Liver (tissue), 9 donors: ENCODE data around the gene OR56B4. TPM values are rescaled to one million over a fixed set of nuclear protein-coding genes. Genes with fewer than 3 reads are reported as not detected.

Source experiments
- DNase-seq: peaks from one replicate; pipeline ENCODE4 v3.0.0-alpha.2; 2017; ENCODE audit warnings: low spot score
- H3K27ac ChIP-seq, 2 donors: one replicate each; pipeline ENCODE4 v1.7.0; 2013; ENCODE audit warnings: inconsistent platforms in 2 of 2, low read length in 2 of 2, control low read depth in 1 of 2, low read depth in 1 of 2, mild to moderate bottlenecking in 1 of 2
- H3K27me3 ChIP-seq, 4 donors: one replicate each; pipeline versions ENCODE4 v1.6.1 to v1.7.0; 2013; ENCODE audit warnings: low read length in 3 of 4, inconsistent platforms in 1 of 4, mild to moderate bottlenecking in 1 of 4, moderate library complexity in 1 of 4; ENCODE audit not compliant: control insufficient read depth in 4 of 4, insufficient read depth in 4 of 4
- H3K36me3 ChIP-seq, 4 donors: one replicate each; pipeline versions ENCODE4 v1.6.1 to v1.7.0; 2013; ENCODE audit warnings: low read length in 3 of 4, mild to moderate bottlenecking in 3 of 4, low read depth in 1 of 4, moderate library complexity in 1 of 4; ENCODE audit not compliant: control insufficient read depth in 4 of 4, insufficient read depth in 3 of 4
- H3K4me1 ChIP-seq, 4 donors: one replicate each; pipeline versions ENCODE4 v1.6.1 to v1.7.0; 2013; ENCODE audit warnings: low read length in 3 of 4, mild to moderate bottlenecking in 3 of 4, moderate library complexity in 1 of 4; ENCODE audit not compliant: control insufficient read depth in 4 of 4, insufficient read depth in 4 of 4
- H3K4me3 ChIP-seq, 3 donors: one replicate each; pipeline versions ENCODE4 v1.6.1 to v1.7.0; 2013; ENCODE audit warnings: low read length in 3 of 3, control low read depth in 1 of 3, low read depth in 1 of 3, mild to moderate bottlenecking in 1 of 3
- H3K9ac ChIP-seq, 2 donors: one replicate each; pipeline ENCODE4 v1.7.0; 2013; ENCODE audit warnings: low read length in 2 of 2, mild to moderate bottlenecking in 2 of 2, moderate library complexity in 2 of 2, control low read depth in 1 of 2, low read depth in 1 of 2
- H3K9me3 ChIP-seq, 4 donors: one replicate each; pipeline versions ENCODE4 v1.6.1 to v1.7.0; 2013; ENCODE audit warnings: low read length in 3 of 4; ENCODE audit not compliant: control insufficient read depth in 4 of 4
- CTCF ChIP-seq: fragments of 150-350 bp; IDR thresholded peaks from 2 replicates; pipeline ENCODE4 v1.5.1; 2017; ENCODE audit warnings: improper control_type of control experiment, low read depth, low read length; ENCODE audit not compliant: missing input control
- EGR1 ChIP-seq, 2 donors: IDR thresholded peaks; 2 replicates each; pipeline ENCODE4 v1.6.1; 2016 to 2018; ENCODE audit warnings: antibody characterized with exemption in 2 of 2, low read depth in 2 of 2
- FOXA1 ChIP-seq: IDR thresholded peaks from 2 replicates; pipeline ENCODE4 v1.6.1; 2016; ENCODE audit warnings: antibody characterized with exemption
- FOXA2 ChIP-seq: IDR thresholded peaks from 2 replicates; pipeline ENCODE4 v1.6.1; 2016; ENCODE audit warnings: antibody characterized with exemption
- GABPA ChIP-seq, 2 donors: IDR thresholded peaks in 1 of 2; conservative IDR thresholded peaks in 1 of 2; 2 replicates each; pipeline ENCODE4 v1.6.1; 2016; ENCODE audit warnings: antibody characterized with exemption in 2 of 2, mild to moderate bottlenecking in 1 of 2, moderate library complexity in 1 of 2
- HNF4A ChIP-seq, 2 donors: conservative IDR thresholded peaks; 2 replicates each; pipeline ENCODE4 v1.6.1; 2016; ENCODE audit warnings: antibody characterized with exemption in 2 of 2, mild to moderate bottlenecking in 2 of 2
- HNF4G ChIP-seq: IDR thresholded peaks from 2 replicates; pipeline ENCODE4 v1.6.1; 2016; ENCODE audit warnings: antibody characterized with exemption
- NR2F2 ChIP-seq: IDR thresholded peaks from 2 replicates; pipeline ENCODE4 v1.6.1; 2016; ENCODE audit warnings: antibody characterized with exemption
- RAD21 ChIP-seq, 2 donors: IDR thresholded peaks; 2 replicates each; pipeline ENCODE4 v1.6.1; 2016; ENCODE audit warnings: antibody characterized with exemption in 2 of 2, mild to moderate bottlenecking in 2 of 2
- RXRA ChIP-seq, 2 donors: IDR thresholded peaks; 2 replicates each; pipeline ENCODE4 v1.6.1; 2017 to 2018; ENCODE audit warnings: antibody characterized with exemption in 2 of 2, mild to moderate bottlenecking in 1 of 2
- SP1 ChIP-seq: IDR thresholded peaks from 2 replicates; pipeline ENCODE4 v1.6.1; 2018; ENCODE audit warnings: antibody characterized with exemption, mild to moderate bottlenecking
- TAF1 ChIP-seq: conservative IDR thresholded peaks from 2 replicates; pipeline ENCODE4 v1.6.1; 2016; ENCODE audit warnings: antibody characterized with exemption, mild to moderate bottlenecking
- YY1 ChIP-seq: IDR thresholded peaks from 2 replicates; pipeline ENCODE4 v1.6.1; 2016; ENCODE audit warnings: antibody characterized with exemption, mild to moderate bottlenecking
- ZBTB33 ChIP-seq: IDR thresholded peaks from 2 replicates; pipeline ENCODE4 v1.6.1; 2016; ENCODE audit warnings: antibody characterized with exemption
- WGBS: extraction: QIAGEN DNeasy Blood & Tissue Kit; methylation state at CpG from one replicate; pipeline ENCODE4 v1.1.7; 2013; 5-methylcytosine and 5-hydroxymethylcytosine counted together
- polyA plus RNA-seq, 2 donors: library from polyadenylated mRNA; stranded (reverse) in 1 of 2; unstranded in 1 of 2; fragments of 200-250 nt in 1 of 2; fragments of >200 nt in 1 of 2; fragmentation: Nextera tagmentation in 1 of 2; extraction: Ambion mirVana in 1 of 2; gene quantifications; one replicate each; pipeline versions ENCODE4 v1.2.1 to v1.2.3, GENCODE V29; 2013 to 2015
- total RNA-seq, 2 donors: library from RNA; depleted of rRNA; stranded (reverse); fragments of >200 nt; gene quantifications; one replicate each; pipeline ENCODE4 v1.2.3, GENCODE V29; 2014
- TF ChIP-seq, protein P1 (sequence below): IDR thresholded peaks from 2 replicates; pipeline ENCODE4 v1.6.1; 2016; ENCODE audit warnings: antibody characterized with exemption
- TF ChIP-seq, protein P2 (sequence below): IDR thresholded peaks from 2 replicates; pipeline ENCODE4 v1.6.1; 2016; ENCODE audit warnings: antibody characterized with exemption
- TF ChIP-seq, protein P3 (sequence below): IDR thresholded peaks from 2 replicates; pipeline ENCODE4 v1.6.1; 2016; ENCODE audit warnings: antibody characterized with exemption, mild to moderate bottlenecking
- donor health status: healthy.
- donor health status: healthy.
- donor health status: healthy.
- donor health status: healthy.
- donor health status: healthy.

OR56B4 gene
- total and polyA plus RNA-seq, 4 donors, result not detected

DNA sequence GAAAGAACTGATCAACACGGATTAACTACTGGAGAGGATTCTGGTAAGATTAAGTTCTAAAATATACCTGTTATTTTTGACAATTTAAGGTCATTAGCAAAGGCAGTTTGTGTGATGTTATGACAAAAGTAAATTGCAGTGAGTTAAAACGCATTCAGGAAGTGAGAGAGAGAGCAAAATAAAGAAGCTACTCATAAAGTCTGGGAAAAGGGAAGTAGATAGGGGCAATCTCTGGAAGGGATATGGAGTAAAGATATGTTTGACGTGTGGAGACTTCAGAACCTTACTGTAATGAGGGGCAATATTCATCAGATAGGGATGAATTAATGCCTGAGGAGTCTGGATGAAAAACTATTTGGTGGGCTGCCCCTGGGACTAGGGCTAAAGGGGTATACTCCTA is 16.8 kb downstream of the OR56B4 start:
- no peak for DNase-seq
- Histone ChIP-seq H3K4me3 (no peak overlapping the region), H3K36me3 (no peaks in the 10 kb centered on the region), H3K4me1 (no peaks in the 10 kb centered on the region), H3K27ac (no peak overlapping the region), H3K9me3 (no peaks in the 10 kb centered on the region), H3K27me3 (no peaks in the 10 kb centered on the region), H3K9ac (no peak overlapping the region)
- no peak for TF ChIP-seq EGR1 (IDR thresholded peaks at IDR 0.05; ENCODE audit: low read depth in 2 of 2)
- TF ChIP-seq YY1, result no peak
- TF ChIP-seq FOXA2, result no peak
- TF ChIP-seq, protein P1, sequence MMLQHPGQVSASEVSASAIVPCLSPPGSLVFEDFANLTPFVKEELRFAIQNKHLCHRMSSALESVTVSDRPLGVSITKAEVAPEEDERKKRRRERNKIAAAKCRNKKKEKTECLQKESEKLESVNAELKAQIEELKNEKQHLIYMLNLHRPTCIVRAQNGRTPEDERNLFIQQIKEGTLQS, result no peak
- no peak for TF ChIP-seq FOXA1
- no peak for TF ChIP-seq TAF1
- TF ChIP-seq RXRA (IDR thresholded peaks at IDR 0.05), result no peak
- TF ChIP-seq, protein P2, sequence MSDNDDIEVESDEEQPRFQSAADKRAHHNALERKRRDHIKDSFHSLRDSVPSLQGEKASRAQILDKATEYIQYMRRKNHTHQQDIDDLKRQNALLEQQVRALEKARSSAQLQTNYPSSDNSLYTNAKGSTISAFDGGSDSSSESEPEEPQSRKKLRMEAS, result no peak
- TF ChIP-seq RAD21 (IDR thresholded peaks at IDR 0.05), result no peak
- no peak for TF ChIP-seq SP1
- no peak for TF ChIP-seq ZBTB33
- no peak for TF ChIP-seq HNF4A (conservative IDR thresholded peaks at IDR 0.05)
- no peak for TF ChIP-seq NR2F2
- 54% methylated on average over 3 of the region's 3 CpGs for WGBS

DNA sequence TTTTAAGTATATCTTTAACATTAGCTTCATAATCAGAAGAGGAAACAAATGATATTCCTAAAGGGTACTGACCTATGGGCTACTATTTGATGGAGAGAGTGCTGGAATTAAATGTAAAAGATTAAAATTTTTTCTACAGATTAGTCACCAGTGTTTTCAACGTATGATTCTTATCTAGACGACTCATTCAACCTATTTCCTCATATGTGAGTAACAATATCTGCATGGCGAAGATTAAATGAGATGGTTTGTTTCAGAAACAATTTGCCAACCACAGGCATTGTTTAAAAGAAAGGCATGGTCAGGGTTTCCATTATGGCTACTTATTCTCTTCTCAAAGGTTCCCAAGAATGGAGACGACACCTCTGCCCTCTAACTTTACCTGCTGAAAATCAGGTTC is 20.4 kb downstream of the OR56B4 start:
- Histone ChIP-seq H3K9ac (no peak overlapping the region), H3K27me3 (no peaks in the 10 kb centered on the region), H3K9me3 (no peaks in the 10 kb centered on the region), H3K4me3 (no peak overlapping the region), H3K36me3 (no peaks in the 10 kb centered on the region), H3K27ac (no peak overlapping the region), H3K4me1 (no peaks in the 10 kb centered on the region)
- no peak for TF ChIP-seq YY1
- no peak for TF ChIP-seq HNF4G
- no peak for TF ChIP-seq CTCF
- no peak for TF ChIP-seq EGR1 (IDR thresholded peaks at IDR 0.05; ENCODE audit: low read depth in 2 of 2)
- no peak for TF ChIP-seq ZBTB33
- TF ChIP-seq FOXA2, result no peak
- TF ChIP-seq, protein P3, sequence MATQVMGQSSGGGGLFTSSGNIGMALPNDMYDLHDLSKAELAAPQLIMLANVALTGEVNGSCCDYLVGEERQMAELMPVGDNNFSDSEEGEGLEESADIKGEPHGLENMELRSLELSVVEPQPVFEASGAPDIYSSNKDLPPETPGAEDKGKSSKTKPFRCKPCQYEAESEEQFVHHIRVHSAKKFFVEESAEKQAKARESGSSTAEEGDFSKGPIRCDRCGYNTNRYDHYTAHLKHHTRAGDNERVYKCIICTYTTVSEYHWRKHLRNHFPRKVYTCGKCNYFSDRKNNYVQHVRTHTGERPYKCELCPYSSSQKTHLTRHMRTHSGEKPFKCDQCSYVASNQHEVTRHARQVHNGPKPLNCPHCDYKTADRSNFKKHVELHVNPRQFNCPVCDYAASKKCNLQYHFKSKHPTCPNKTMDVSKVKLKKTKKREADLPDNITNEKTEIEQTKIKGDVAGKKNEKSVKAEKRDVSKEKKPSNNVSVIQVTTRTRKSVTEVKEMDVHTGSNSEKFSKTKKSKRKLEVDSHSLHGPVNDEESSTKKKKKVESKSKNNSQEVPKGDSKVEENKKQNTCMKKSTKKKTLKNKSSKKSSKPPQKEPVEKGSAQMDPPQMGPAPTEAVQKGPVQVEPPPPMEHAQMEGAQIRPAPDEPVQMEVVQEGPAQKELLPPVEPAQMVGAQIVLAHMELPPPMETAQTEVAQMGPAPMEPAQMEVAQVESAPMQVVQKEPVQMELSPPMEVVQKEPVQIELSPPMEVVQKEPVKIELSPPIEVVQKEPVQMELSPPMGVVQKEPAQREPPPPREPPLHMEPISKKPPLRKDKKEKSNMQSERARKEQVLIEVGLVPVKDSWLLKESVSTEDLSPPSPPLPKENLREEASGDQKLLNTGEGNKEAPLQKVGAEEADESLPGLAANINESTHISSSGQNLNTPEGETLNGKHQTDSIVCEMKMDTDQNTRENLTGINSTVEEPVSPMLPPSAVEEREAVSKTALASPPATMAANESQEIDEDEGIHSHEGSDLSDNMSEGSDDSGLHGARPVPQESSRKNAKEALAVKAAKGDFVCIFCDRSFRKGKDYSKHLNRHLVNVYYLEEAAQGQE, result no peak
- no peak for TF ChIP-seq RAD21 (IDR thresholded peaks at IDR 0.05)
- no peak for TF ChIP-seq NR2F2
- TF ChIP-seq FOXA1, result no peak
- TF ChIP-seq, protein P2, result no peak
- no peak for TF ChIP-seq SP1
- no peak for TF ChIP-seq GABPA (IDR thresholded peaks at IDR 0.05 in 1 of 2, conservative IDR thresholded peaks at IDR 0.05 in 1 of 2)
- no peak for DNase-seq
- WGBS, result 70% methylated on average over 4 of the region's 4 CpGs
